H1 (cell line): ENCODE data around the gene PKMYT1. TPM values are rescaled to one million over a fixed set of nuclear protein-coding genes. Genes with fewer than 3 reads are reported as not detected.

Experiments used
- polyA plus RNA-seq, 7 experiments: library from polyadenylated mRNA; depleted of rRNA in 3 of 7; stranded (reverse) in 5 of 7; unstranded in 2 of 7; fragments of >200 nt in 5 of 7; fragments of 200-250 nt in 2 of 7; gene quantifications; 1 replicate in 5 of 7; 2 replicates in 1 of 7; 4 replicates in 1 of 7; pipeline versions ENCODE4 v1.2.1 to v1.2.3, GENCODE V29; 2011 to 2013; ENCODE audit warnings: missing spikeins in 2 of 7, mixed read lengths in 2 of 7
- total RNA-seq: library from RNA; stranded (reverse); fragmentation: NEBNext Ultra II Directional; extraction: Animal tissue kit (Norgen Biotek cat#: 25700); gene quantifications from 2 replicates; pipeline ENCODE4 v1.2.1, GENCODE V29; 2021
- TF ChIP-seq, protein P1 (sequence below): fragments of 300-600 bp; sonication (generic); IDR thresholded peaks from 2 replicates; pipeline ENCODE4 v1.7.1; 2012; ENCODE audit warnings: low read length, moderate library complexity, mild to moderate bottlenecking, inconsistent platforms; ENCODE audit not compliant: insufficient replicate concordance

Gene PKMYT1
- total and polyA plus RNA-seq, 2 of the 8 experiments (the other 6 are each of a cell fraction or from before 2014, with no cell fraction given) = 74.7 to 85.2 TPM

DNA sequence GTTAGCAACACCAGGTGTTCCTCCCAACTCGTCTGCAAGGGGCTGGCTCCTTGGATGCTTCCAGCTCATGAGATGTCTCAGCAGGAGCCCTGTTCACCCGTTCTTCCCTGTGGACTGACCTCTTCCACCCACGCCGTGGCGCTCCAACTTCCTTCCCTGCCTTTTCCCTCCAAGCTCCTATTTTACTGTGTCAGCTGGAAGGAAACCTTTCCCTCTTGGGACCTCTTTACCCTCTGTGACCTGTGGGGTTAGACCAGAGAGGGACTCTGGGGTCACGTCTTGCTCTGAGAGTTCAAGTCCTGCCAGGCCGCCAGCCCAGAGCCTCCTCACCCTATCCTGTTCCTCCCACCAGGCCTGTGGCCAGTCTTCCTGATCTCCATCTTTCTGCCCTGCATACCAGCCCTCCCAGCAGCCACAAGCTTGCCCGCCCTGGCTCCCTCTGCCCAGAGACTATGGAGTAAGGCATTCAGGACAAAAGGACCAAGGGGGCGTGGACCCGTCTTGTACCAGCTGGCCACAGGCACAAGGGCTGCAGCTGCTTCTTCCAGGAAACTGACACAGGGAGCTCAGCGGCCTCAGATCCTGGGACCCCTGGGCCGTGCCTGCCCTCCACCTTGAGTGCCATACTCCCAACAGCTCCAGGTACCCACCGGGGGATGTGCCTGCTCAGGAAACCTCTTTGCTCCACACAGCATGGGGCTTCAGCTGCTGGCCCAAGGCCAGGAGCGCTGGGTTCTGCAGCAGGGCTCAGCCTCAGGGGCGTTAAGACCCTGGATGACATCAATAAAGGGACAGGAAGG, 8.1 kb downstream of the PKMYT1 start (continued):
- TF ChIP-seq, protein P1, sequence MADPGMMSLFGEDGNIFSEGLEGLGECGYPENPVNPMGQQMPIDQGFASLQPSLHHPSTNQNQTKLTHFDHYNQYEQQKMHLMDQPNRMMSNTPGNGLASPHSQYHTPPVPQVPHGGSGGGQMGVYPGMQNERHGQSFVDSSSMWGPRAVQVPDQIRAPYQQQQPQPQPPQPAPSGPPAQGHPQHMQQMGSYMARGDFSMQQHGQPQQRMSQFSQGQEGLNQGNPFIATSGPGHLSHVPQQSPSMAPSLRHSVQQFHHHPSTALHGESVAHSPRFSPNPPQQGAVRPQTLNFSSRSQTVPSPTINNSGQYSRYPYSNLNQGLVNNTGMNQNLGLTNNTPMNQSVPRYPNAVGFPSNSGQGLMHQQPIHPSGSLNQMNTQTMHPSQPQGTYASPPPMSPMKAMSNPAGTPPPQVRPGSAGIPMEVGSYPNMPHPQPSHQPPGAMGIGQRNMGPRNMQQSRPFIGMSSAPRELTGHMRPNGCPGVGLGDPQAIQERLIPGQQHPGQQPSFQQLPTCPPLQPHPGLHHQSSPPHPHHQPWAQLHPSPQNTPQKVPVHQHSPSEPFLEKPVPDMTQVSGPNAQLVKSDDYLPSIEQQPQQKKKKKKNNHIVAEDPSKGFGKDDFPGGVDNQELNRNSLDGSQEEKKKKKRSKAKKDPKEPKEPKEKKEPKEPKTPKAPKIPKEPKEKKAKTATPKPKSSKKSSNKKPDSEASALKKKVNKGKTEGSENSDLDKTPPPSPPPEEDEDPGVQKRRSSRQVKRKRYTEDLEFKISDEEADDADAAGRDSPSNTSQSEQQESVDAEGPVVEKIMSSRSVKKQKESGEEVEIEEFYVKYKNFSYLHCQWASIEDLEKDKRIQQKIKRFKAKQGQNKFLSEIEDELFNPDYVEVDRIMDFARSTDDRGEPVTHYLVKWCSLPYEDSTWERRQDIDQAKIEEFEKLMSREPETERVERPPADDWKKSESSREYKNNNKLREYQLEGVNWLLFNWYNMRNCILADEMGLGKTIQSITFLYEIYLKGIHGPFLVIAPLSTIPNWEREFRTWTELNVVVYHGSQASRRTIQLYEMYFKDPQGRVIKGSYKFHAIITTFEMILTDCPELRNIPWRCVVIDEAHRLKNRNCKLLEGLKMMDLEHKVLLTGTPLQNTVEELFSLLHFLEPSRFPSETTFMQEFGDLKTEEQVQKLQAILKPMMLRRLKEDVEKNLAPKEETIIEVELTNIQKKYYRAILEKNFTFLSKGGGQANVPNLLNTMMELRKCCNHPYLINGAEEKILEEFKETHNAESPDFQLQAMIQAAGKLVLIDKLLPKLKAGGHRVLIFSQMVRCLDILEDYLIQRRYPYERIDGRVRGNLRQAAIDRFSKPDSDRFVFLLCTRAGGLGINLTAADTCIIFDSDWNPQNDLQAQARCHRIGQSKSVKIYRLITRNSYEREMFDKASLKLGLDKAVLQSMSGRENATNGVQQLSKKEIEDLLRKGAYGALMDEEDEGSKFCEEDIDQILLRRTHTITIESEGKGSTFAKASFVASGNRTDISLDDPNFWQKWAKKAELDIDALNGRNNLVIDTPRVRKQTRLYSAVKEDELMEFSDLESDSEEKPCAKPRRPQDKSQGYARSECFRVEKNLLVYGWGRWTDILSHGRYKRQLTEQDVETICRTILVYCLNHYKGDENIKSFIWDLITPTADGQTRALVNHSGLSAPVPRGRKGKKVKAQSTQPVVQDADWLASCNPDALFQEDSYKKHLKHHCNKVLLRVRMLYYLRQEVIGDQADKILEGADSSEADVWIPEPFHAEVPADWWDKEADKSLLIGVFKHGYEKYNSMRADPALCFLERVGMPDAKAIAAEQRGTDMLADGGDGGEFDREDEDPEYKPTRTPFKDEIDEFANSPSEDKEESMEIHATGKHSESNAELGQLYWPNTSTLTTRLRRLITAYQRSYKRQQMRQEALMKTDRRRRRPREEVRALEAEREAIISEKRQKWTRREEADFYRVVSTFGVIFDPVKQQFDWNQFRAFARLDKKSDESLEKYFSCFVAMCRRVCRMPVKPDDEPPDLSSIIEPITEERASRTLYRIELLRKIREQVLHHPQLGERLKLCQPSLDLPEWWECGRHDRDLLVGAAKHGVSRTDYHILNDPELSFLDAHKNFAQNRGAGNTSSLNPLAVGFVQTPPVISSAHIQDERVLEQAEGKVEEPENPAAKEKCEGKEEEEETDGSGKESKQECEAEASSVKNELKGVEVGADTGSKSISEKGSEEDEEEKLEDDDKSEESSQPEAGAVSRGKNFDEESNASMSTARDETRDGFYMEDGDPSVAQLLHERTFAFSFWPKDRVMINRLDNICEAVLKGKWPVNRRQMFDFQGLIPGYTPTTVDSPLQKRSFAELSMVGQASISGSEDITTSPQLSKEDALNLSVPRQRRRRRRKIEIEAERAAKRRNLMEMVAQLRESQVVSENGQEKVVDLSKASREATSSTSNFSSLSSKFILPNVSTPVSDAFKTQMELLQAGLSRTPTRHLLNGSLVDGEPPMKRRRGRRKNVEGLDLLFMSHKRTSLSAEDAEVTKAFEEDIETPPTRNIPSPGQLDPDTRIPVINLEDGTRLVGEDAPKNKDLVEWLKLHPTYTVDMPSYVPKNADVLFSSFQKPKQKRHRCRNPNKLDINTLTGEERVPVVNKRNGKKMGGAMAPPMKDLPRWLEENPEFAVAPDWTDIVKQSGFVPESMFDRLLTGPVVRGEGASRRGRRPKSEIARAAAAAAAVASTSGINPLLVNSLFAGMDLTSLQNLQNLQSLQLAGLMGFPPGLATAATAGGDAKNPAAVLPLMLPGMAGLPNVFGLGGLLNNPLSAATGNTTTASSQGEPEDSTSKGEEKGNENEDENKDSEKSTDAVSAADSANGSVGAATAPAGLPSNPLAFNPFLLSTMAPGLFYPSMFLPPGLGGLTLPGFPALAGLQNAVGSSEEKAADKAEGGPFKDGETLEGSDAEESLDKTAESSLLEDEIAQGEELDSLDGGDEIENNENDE = no peak
